HG03432 (cell line): ENCODE data around the gene PIK3C2A.
"Not testable (repeated sequence)": the region's sequence is repeated elsewhere in the genome, so short reads cannot be mapped to it uniquely, and the experiment has no call there.

Experiments used
- ATAC-seq: cut with Tn5 transposase; IDR thresholded peaks from one replicate; pipeline ENCODE4 v1.9.1; 2021; ENCODE audit warnings: mild to moderate bottlenecking, moderate library complexity; ENCODE audit not compliant: unreplicated experiment

PIK3C2A gene, protein sequence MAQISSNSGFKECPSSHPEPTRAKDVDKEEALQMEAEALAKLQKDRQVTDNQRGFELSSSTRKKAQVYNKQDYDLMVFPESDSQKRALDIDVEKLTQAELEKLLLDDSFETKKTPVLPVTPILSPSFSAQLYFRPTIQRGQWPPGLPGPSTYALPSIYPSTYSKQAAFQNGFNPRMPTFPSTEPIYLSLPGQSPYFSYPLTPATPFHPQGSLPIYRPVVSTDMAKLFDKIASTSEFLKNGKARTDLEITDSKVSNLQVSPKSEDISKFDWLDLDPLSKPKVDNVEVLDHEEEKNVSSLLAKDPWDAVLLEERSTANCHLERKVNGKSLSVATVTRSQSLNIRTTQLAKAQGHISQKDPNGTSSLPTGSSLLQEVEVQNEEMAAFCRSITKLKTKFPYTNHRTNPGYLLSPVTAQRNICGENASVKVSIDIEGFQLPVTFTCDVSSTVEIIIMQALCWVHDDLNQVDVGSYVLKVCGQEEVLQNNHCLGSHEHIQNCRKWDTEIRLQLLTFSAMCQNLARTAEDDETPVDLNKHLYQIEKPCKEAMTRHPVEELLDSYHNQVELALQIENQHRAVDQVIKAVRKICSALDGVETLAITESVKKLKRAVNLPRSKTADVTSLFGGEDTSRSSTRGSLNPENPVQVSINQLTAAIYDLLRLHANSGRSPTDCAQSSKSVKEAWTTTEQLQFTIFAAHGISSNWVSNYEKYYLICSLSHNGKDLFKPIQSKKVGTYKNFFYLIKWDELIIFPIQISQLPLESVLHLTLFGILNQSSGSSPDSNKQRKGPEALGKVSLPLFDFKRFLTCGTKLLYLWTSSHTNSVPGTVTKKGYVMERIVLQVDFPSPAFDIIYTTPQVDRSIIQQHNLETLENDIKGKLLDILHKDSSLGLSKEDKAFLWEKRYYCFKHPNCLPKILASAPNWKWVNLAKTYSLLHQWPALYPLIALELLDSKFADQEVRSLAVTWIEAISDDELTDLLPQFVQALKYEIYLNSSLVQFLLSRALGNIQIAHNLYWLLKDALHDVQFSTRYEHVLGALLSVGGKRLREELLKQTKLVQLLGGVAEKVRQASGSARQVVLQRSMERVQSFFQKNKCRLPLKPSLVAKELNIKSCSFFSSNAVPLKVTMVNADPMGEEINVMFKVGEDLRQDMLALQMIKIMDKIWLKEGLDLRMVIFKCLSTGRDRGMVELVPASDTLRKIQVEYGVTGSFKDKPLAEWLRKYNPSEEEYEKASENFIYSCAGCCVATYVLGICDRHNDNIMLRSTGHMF (N-terminal part only)

DNA sequence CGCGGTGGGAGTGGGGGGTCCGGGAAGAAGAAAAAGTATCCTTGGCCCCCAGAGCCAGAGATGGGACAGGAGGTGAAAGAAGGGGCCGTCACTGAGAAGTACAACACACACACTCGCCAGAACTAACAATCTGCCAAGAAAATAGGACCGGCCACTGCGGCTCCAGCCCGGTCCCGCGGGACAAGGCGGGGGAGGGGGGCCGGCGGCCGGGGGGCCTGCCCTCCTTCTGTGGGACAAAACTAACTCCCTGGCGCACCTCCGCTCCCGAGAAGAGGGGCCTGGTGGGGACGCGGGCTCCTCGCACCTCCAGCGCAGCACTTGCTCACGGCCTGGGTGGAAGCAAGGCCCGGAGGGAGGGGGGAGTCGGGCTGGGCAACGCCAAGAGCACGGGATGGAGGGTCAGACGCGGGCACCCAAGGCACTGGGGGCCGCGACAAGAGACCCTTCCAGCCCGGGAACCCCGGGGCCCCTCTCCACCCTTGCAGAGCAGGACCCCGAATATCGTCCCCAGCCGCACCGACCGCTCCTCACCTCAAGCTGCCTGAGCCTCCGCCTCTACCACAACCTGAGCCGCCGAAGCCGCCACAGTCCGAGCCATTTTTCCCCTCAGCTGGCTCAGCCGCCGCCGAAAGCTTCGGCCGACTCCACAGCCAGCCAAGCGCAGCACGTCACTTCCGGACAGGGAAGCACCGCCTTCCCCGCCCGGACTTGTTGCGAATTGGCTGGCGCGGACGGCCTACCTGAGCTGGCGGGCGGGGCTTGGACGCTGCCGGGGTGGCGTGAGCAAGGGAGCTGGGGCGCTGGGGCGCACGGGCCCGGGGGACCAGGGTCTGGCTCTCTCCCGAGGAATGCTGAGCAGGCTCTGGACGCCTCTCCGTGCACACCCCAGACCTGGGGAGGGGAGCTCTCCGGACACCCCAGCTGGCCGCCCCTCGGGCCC, at the start of gene PIK3C2A:
TSS of gene PIK3C2A (minus strand) at position 670 of the 940 bp plus-strand sequence. CDS start 38,245 bp downstream, outside the sequence.
- peak; percentile 97 for ATAC-seq

DNA sequence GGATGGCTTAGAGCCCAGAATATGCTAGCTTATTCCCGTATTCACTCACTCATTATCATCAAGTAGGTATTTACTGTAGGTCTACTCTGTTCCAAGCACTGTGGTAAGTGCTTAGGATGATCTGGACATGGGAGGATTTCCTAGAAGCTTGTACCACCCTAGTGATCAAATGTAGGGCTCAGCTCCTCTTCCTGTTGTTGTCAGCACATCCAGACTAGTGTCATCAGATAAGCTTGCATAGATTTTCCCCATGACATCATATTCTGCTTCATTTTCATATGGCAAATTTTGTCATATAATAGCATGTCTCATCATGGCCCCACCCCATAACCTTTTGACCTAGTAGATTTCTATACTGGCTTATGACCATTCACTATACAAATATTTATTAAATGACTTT, 49.4 kb upstream of the PIK3C2A start:
- ATAC-seq, result no peak

DNA sequence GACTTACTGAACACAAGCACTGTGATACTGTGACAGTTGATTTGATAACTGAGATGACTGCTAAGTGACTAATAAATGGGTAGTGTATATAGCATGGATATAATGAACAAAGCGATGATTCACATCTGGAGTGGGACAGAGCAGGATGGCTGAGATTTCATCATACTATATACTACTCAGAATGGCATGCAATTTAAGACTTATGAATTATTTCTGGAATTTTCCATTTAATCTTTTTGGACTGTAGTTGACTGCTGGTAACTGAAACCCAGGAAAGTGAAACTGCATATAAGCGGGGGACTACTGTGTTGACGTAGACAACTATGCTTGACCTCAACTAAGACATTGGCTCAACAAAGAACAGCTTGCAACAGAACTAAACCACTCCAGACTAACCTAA, 48.7 kb upstream of the PIK3C2A start:
- no peak for ATAC-seq

DNA sequence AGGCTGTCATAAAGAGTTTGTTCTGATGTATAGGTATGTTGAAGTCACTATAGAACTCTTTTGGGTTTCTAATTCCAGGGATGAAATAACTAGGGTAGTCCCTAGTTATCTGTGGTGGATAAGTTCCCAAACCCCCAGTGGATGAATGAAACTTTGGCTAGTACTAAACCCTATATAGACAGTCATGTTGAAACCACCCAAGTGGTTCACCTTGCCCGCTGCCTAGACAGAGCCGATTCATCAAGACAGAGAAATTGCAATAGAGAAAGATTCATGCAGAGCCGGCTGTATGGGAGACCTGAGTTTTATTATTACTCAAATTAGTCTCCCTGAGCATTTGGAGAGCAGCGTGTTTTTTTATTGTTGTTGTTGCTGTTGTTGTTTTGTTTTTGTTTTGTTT, 44.9 kb upstream of the PIK3C2A start:
- ATAC-seq, result no peak

DNA sequence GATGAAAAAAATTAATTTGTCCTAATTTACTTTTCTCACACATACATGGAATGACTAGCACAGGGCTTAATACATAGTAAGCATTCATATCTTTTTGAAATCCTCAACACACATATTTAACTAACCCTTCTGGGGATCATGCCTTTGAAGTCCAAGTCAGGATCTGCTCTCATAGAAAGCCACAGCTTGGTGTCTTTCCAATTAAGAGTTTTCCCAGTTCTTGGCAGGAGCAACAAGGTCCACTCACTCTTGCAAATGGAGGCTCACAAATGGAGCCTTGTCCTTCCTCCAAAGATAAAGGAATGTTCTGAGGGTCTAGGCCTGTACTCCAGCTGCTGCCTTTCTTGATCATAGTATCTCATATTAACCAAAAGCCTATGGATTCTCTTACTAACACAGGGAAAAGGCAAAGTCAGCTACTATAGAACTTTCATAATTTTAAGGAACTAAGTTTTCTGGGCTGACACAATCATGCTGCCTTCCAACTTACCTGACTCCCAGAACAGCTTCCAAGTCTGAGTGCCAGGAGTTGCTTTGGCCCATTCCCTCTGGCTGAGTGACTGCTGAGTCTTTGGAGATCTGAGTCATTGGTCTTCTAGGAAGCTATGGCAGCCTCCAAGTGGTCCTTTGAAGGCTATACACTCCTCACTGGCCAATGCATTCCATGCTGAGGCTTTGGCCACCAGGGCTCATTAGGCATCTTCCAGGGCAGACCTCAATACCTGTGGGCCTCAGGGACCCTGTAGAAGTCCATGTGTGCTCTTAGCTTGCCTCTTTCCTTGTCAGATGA, 43.0 kb upstream of the PIK3C2A start:
- no peak for ATAC-seq

DNA sequence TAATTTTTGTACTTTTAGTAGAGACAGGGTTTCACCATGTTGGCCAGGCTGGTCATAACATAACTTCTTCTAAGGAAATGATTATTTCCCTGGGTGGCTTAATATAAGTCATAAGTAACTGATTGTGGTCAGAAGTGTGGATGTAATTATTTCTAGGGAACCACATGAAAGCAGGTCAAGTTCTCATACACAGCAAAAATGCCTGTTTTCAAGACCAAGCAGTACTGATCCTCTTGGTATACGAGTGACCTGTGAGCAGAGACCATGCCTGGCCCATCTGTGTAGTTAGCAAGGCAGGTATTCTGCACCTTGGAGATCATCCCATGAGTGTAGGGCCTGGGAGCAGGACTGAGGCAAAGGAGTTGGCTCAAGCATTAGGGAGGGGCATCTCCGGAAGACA, 36.3 kb upstream of the PIK3C2A start:
- peak; percentile 84 for ATAC-seq

DNA sequence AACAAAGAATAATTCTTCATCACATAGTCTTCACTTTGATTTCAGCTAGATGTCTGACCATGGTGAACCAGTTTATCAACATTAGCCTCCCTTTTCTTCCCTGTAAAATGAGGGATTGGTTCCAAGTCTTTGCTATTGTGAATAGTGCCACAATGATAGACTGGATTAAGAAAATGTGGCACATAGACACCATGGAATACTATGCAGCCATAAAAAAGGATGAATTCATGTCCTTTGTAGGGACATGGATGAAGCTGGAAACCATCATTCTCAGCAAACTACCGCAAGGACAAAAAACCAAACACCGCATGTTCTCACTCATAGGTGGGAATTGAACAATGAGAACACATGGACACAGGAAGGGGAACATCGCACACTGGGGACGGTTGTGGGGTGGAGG, 35.2 kb upstream of the PIK3C2A start:
- ATAC-seq, result not testable (repeated sequence)

DNA sequence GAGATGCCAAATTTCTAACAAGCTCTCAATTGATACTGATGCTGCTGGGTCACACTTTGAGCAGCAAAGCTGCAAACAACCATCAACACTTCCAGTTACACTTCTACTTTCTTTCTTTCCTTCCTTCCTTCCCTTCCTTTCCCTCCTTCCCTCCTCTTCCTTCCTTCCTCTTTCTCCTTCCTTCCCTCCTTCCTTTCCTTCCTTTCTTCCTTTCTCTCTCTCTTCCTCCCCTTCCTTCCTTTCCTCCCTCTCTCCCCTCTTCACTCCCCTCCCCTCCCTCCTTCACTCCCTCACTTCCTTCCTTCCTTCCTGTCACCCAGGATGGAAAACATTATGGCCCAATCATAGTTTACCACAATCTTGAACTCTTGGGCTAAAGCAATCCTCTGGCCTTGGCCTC, 33.0 kb upstream of the PIK3C2A start:
- no peak for ATAC-seq

DNA sequence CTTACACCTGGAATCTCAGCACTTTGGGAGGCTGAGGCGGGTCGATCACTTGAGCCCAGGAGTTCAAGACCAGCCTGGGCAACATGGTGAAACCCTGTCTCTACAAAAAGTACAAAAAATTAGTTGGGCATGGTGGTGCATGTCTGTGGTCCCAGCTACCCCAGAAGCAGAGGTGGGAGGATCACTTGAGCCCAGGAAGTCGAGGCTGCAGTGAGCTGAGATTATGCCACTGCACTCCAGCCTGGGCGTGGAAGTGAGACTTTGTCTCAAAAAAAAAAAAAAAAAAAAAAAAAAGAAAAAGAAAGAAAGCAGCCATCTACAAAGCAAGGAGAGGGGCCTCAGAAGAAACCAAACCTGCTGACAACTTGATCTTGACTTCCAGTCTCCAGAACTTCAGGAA, 32.1 kb upstream of the PIK3C2A start:
- not testable (repeated sequence) for ATAC-seq

DNA sequence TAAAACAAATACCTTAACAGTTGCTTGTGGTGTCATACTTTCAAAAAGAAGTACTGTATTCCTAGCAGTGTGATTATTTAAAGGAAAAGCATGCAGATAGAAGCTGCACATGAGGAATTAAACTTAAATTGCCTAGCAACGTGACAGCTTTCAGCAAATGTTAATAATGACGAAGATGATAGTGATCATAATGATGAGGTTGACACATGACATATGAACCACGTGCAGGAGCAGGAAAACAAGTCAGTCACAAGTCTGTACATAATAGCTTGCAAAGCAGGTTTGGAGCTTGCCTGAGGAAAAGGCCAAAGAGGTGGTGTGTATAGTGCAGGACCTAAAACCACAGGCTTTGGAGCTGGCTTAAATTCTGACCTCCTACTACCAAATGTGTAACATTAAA, 30.6 kb upstream of the PIK3C2A start:
- ATAC-seq, result no peak

DNA sequence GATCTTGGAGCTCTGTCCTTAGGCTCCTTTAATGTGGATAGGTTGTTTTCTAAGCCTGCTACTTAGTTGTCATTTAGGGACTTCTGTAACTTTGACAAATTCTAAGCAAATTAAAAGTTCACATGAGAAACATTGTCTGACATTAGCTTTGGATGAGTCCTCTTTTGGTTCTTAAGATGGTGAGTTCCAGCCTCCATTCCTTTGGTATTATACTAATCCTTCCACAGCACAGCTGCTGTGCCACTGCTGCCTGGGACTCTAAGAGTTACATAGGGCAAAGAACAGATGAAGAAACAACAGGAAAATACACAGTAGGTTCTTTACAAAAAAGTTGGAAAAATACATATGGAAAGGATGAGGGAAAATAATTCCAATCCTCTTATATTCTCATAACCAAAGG, 25.3 kb upstream of the PIK3C2A start:
- no peak for ATAC-seq

DNA sequence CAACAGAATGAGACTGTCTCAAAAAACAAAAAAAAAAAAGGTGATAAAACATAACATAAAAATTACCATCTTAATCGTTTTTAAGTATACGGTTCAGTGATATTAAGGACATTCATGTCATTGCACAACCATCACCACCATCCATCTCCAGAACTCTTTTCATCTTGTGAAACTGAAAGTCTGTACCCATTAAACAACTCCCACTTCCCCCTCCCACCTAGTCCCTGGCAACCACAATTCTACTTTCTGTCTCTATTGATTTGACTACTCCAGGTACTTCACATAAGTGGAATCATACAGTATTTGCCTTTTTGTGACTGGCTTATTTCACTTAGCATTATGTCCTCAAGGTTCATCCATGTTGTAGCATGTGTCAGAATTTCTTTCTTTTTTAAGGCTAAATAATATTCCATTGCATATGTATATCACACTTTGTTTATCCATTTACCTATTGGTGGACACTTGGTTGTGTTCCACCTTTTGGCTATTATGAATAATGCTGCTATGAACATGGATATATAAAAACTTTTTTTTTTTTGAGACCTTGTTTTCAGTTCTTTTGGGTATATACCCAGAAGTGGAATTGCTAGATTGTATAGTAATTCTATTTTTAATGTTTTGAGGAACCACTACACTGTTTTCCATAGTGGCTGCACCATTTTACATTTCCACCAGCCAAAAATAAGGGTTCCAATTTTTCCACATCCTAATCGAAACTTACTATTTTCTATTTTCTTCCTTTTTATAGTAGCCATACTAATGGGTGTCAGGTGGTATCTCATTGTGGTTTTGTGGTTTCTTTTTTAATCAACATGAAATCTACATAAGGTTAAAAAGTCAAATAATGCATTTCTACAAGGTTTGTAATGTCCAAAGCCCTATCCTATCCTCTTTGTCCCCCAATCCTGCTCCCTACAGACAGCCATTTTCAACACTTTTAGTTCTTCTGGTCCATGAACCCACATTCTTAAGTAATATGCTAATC, 23.4 kb upstream of the PIK3C2A start:
- peak; percentile 97 for ATAC-seq

DNA sequence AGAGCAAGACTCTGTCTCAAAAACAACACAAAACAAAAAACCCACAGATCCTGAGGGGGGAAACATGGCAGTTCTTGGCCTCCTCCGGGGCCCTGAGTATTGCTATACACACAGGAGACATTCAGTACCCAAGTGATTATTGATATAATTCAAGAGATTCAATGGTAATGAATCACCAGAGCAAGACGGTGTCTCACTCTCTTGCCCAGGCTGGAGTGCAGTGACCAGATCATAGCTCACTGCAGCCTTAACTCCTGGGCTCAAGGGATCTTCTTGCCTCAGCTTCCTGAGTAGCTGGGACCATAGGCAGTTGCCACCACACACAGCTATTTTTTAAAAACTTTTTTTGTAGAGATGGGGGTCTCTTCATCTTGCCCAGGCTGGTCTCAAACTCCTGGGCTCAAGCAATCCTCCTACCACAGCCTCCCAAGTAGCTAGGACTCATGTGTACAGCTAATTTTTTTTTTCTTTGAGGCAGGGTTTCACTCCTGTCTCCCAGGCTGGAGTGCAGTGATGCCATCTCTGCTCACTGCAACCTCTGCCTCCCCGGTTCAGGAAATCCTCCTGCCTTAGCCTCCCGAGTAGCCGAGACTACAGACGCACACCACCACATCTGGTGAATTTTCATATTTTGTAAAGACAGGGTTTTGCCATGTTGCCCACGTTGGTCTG, 21.8 kb upstream of the PIK3C2A start:
- no peak for ATAC-seq

DNA sequence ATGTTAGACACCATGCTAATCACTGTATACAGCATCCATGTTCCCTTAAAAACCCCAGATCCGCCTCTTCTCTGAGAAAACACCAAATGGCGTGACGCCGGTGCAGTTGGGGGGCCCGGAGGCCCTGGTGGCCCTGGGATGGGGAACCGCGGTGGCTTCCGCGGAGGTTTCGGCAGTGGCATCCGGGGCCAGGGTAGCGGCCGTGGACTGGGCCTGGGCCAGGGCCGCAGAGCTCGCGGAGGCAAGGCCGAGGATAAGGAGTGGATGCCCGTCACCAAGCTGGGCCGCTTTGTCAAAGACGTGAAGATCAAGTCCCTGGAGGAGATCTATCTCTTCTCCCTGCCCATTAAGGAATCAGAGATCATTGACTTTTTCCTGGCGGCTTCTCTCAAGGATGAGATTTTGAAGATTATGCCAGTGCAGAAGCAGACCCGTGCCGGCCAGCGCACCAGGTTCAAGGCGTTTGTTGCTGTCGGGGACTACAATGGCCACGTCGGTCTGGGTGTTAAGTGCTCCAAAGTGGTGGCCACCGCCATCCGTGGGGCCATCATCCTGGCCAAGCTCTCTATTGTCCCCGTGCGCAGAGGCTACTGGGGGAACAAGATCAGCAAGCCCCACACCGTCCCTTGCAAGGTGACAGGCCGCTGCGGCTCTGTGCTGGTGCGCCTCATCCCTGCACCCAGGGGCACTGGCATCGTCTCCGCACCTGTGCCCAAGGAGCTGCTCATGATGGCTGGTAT, 20.6 kb upstream of the PIK3C2A start:
- not testable (repeated sequence) for ATAC-seq

DNA sequence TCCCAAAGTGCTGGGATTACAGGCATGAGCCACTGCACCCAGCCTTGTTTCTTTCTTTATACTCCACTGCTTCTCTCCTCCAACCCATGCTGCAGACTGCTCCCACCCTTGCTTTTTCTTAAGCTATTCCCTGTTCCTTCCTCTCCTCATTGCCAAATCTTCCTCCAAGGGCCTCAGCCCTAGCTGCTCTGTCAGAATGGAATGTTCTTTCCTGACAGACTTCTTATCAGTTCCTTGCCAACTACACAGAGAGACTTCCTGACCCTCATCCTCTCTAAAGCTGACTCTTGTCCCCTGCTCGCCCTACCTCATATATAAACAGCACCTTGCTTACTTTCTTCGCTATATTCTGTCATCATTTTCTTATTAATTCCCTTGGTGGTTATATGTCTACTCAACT, 16.9 kb upstream of the PIK3C2A start:
- ATAC-seq, result no peak

DNA sequence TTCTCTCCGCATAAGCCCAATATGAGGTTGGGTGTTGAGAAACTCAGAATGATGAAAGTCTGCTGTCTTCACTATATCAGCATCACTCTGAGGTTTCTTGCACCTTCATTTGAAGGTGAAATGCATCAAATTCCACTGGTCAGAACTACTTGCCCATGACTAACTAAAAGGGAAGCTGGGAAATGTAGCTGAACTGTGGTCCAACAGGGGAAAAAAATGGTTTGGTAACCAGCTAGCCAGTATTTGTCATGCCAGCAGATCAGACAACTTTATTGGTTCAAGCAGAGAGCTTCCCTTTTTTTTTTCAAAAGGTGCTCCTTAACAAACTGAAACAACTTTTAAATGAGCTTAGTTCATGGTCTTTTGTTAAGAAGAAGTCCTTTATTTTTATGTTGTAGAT, 14.2 kb upstream of the PIK3C2A start:
- ATAC-seq, result no peak

DNA sequence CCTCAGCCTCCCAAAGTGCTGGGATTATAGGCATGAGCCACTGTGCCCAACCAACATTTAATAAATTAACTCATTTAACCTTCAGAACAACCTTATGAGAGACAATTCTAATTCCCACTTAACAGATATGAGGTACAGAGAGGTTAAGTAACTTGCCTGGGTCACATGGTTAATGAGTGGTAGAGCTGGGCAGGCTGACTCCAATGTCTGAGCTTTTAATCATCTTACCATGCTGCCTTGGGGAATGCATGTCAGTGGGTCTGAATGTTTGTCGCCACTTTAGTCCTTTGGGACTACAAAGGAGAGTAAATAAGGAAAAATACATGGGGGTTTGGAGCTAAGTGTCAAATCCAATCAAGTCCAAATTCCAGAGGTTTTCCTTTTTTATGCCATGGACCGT, 11.2 kb upstream of the PIK3C2A start:
- ATAC-seq, result no peak
